ENCODE results near the gene TUBA1C. TPM values are rescaled to one million over a fixed set of nuclear protein-coding genes. Genes with fewer than 3 reads are reported as not detected.

The TUBA1C gene
- total and polyA plus RNA-seq, 8 donors, result 20.8 to 47.0 (median 33.7) TPM

GRCh38 chr12:49288922-49289555, 24.2 kb downstream of the TUBA1C start:
- Histone ChIP-seq H3K27me3 (peaks cover 0 to 4% (median 0%) of the 10 kb centered on the region in 4 donors), H3K9me3 (no peaks in the 10 kb centered on the region), H3K4me1 (no peaks in the 10 kb centered on the region), H3K27ac (no peak overlapping the region), H3K4me3 (no peak overlapping the region), H3K36me3 (no peaks in the 10 kb centered on the region)
- FAIRE-seq, result no peak
- TF ChIP-seq CTCF (IDR thresholded peaks at IDR 0.05), result no peak
- ATAC-seq, result no peak
- peak in 1 of 6 donors; percentile 21 for DNase-seq
- intact Hi-C loops (cut with DNase I), result no loop called here
- 64 to 72% methylated on average over 9 of the region's 9 CpGs for WGBS, 2 donors

DNA sequence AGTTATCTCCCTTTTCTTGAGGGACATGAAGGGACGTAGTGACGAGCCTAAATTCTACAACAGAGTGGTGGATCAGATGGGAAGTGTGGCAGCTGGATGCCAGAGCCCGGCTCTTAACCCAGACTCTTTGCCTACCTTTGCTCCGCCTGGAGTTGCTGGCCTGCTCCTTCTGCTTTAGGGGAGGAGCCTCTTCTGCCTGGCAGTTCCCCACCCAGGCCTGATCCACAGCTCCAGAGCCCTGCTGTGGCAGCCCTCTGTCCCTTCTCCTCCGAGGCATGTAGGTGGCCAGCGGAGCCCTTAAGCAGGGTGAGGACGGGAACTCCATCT, 27.8 kb downstream of the TUBA1C start:
- intact Hi-C loops (cut with DNase I), result no loop called here
- H3K36me3 ChIP-seq, result no peaks in the 10 kb centered on the region
- H3K27me3 ChIP-seq, result peaks cover 0 to 15% (median 0%) of the 10 kb centered on the region in 4 donors
- H3K9me3 ChIP-seq, result no peaks in the 10 kb centered on the region
- ATAC-seq, result peak in 2 of 4 donors; percentile 9 to 31
- no peak for TF ChIP-seq CTCF (IDR thresholded peaks at IDR 0.05)
- no peak overlapping the region for H3K27ac ChIP-seq
- peaks cover 7 to 10% (median 7%) of the 10 kb centered on the region in 3 donors for H3K4me1 ChIP-seq
- no peak for FAIRE-seq
- no peak for DNase-seq
- H3K4me3 ChIP-seq, result no peak overlapping the region
- 59 to 62% methylated on average over 7 of the region's 7 CpGs for WGBS, 2 donors

- intact Hi-C loops (cut with DNase I), result no loop called here
- 53% methylated on average over 13 to 18 of the region's 18 CpGs for WGBS, 2 donors
- peak in 2 of 4 donors; percentile 37 to 38 for ATAC-seq
- Histone ChIP-seq H3K27ac (no peak overlapping the region), H3K36me3 (no peaks in the 10 kb centered on the region), H3K4me1 (peaks cover 7 to 10% (median 7%) of the 10 kb centered on the region in 3 donors), H3K4me3 (no peak overlapping the region), H3K27me3 (peaks cover 0 to 15% (median 0%) of the 10 kb centered on the region in 4 donors), H3K9me3 (no peaks in the 10 kb centered on the region)
- DNase-seq, result peak in 3 of 6 donors; percentile 35 to 75 (median 53)
- no peak for FAIRE-seq
- no peak for TF ChIP-seq CTCF (IDR thresholded peaks at IDR 0.05)
Measured at GRCh38 chr12:49293056-49293956, 28.4 kb downstream of the TUBA1C start.

DNA sequence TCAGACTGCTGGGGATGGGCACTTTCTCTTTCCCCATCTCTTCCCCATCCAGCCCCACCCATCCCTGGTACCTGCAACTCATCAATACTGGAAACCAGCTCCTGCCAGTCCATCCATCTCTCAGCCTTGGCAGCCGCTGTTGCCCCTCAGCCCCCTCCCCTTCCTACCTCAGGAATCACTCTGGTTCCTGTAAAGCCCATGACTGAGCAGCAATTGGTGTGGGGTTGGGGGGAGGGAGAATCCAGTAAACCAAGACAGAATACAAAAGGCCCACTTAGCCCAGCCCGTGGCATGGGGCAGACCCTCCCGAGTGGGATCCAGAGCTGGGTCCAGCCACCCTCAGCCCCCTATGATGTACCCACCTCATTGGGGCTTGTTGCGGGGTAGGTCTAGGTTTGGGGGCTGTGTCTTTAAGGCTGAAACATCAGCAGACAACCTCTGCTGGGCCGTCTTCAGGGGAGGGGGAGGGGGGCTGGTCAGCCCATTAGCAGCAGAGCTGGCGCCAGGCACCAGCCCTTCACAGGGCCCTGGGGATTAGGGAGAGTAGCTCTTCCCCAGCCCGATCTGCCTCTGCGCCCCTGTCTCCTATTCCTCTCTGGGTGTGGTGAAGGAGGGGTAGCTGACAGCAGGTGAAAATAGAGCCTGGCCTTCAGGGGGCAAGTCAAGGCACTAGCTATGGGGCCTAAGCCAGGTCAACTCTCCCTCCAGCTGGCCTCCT, 29.4 kb downstream of the TUBA1C start:
- Histone ChIP-seq H3K27ac (no peak overlapping the region), H3K9me3 (no peaks in the 10 kb centered on the region), H3K4me3 (no peak overlapping the region), H3K27me3 (peaks cover 0 to 15% (median 0%) of the 10 kb centered on the region in 4 donors), H3K4me1 (peaks cover 7 to 10% (median 7%) of the 10 kb centered on the region in 3 donors), H3K36me3 (no peaks in the 10 kb centered on the region)
- TF ChIP-seq CTCF (IDR thresholded peaks at IDR 0.05), result no peak
- ATAC-seq, result no peak
- FAIRE-seq, result no peak
- intact Hi-C loops (cut with DNase I), result no loop called here
- WGBS, 2 donors, result 78 to 89% methylated on average over 8 of the region's 8 CpGs
- peak in 2 of 6 donors; percentile 42 to 46 for DNase-seq

Measured in pancreas (tissue), 10 donors.